C4-2B (cell line): Measurements from ENCODE around the gene TRIM40.

ENCODE experiments used
- H3K27ac ChIP-seq: fragments of 450-650 bp; 2 replicates; pipeline ENCODE4 v1.5.1; 2017
- CTCF ChIP-seq: fragments of 450-650 bp; conservative IDR thresholded peaks from 2 replicates; pipeline ENCODE4 v1.5.1; 2017; ENCODE audit warnings: mild to moderate bottlenecking
- ZFX ChIP-seq: fragments of 450-650 bp; IDR thresholded peaks from 2 replicates; pipeline ENCODE4 v1.6.1; 2017

TRIM40 gene

GRCh38 chr6:30154061-30154460, 18.1 kb downstream of the TRIM40 start:
- H3K27ac ChIP-seq: no peak overlapping the region
- no peak for TF ChIP-seq CTCF
- no peak for TF ChIP-seq ZFX

- H3K27ac ChIP-seq: no peak overlapping the region
- no peak for TF ChIP-seq ZFX
- no peak for TF ChIP-seq CTCF
Measured at GRCh38 chr6:30154709-30155519, 19.0 kb downstream of the TRIM40 start.

GRCh38 chr6:30155520-30156261, 19.8 kb downstream of the TRIM40 start:
- H3K27ac ChIP-seq: no peak overlapping the region
- TF ChIP-seq ZFX (no peak), CTCF (no peak)

GRCh38 chr6:30156262-30156599, 20.3 kb downstream of the TRIM40 start:
- TF ChIP-seq ZFX: no peak
- TF ChIP-seq CTCF: no peak
- no peak overlapping the region for H3K27ac ChIP-seq

GRCh38 chr6:30156774-30157173, 20.8 kb downstream of the TRIM40 start:
- TF ChIP-seq ZFX (no peak), CTCF (no peak)
- H3K27ac ChIP-seq: no peak overlapping the region

GRCh38 chr6:30157581-30157980, 21.6 kb downstream of the TRIM40 start:
- TF ChIP-seq ZFX (no peak), CTCF (no peak)
- no peak overlapping the region for H3K27ac ChIP-seq

- no peak overlapping the region for H3K27ac ChIP-seq
- TF ChIP-seq CTCF (no peak), ZFX (no peak)
Measured at GRCh38 chr6:30157999-30158398, 22.1 kb downstream of the TRIM40 start.
